Neural cell (in vitro differentiated cells): ENCODE measurements around the gene IPP.

Experiments
- EZH2 ChIP-seq: fragments of 200-600, 300-800 bp; shearing (Covaris generic), sonication (generic); IDR thresholded peaks from 2 replicates; pipeline ENCODE4 v1.6.1; 2014; ENCODE audit warnings: antibody characterized with exemption, low read length, borderline replicate concordance, mild to moderate bottlenecking; ENCODE audit not compliant: insufficient read depth, poor library complexity, severe bottlenecking
- TF ChIP-seq, protein P1 (sequence below): fragments of 450-650 bp; IDR thresholded peaks from 2 replicates; pipeline ENCODE4 v1.5.1; 2014; ENCODE audit warnings: antibody characterized with exemption, mild to moderate bottlenecking, moderate library complexity; ENCODE audit not compliant: poor library complexity, severe bottlenecking

DNA sequence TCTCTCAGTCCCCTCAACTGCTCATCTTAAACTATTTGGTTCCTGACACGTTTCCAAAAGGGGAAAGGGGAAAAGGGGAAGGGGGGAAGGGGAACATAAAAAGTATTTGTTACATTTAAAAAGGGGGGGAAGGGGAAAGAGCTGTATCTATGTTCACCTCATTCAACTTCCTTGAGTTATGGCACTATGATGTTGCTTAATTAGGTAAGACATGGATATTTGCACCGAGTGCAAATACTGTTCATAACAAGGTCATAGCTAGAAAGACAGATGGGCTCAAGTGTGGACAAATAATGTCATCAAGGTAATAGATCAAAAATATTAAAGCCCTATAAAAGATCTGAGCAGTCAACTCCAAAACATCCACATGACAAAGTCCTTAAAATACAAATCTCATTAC, 90.1 kb downstream of the IPP start:
- TF ChIP-seq, protein P1, sequence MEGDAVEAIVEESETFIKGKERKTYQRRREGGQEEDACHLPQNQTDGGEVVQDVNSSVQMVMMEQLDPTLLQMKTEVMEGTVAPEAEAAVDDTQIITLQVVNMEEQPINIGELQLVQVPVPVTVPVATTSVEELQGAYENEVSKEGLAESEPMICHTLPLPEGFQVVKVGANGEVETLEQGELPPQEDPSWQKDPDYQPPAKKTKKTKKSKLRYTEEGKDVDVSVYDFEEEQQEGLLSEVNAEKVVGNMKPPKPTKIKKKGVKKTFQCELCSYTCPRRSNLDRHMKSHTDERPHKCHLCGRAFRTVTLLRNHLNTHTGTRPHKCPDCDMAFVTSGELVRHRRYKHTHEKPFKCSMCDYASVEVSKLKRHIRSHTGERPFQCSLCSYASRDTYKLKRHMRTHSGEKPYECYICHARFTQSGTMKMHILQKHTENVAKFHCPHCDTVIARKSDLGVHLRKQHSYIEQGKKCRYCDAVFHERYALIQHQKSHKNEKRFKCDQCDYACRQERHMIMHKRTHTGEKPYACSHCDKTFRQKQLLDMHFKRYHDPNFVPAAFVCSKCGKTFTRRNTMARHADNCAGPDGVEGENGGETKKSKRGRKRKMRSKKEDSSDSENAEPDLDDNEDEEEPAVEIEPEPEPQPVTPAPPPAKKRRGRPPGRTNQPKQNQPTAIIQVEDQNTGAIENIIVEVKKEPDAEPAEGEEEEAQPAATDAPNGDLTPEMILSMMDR, result no peak
- no peak for TF ChIP-seq EZH2
